ENCODE results near the gene HSD17B12. TPM values are rescaled to one million over a fixed set of nuclear protein-coding genes. Genes with fewer than 3 reads are reported as not detected.
"Not testable (repeated sequence)": the region's sequence is repeated elsewhere in the genome, so short reads cannot be mapped to it uniquely, and the experiment has no call there.

Gene HSD17B12
- polyA plus RNA-seq, 3 donors: 13.3 to 35.5 (median 30.4) TPM

GRCh38 chr11:43765194-43765593 is 84.7 kb downstream of the HSD17B12 start:
- H3K79me2 ChIP-seq (ENCODE audit: insufficient read depth, low read length): no peaks in the 10 kb centered on the region
- intact Hi-C loops (cut with micrococcal nuclease): no loop called here

DNA sequence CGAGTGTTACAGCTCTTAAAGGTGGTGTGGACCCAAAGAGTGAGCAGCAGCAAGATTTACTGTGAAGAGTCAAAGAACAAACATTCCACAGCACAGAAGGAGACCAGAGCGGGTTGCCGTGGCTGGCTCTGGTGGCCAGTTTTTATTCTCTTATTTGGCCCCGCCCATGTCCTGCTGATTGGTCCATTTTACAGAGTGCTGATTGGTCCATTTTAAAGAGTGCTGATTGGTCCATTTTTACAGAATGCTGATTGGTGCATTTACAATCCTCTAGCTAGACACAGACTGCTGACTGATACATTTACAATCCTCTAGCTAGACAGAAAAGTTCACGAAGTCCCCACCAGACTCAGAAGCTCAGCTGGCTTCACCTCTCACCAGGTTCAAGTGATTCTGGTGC is 88.1 kb downstream of the HSD17B12 start:
- H2AFZ ChIP-seq (ENCODE audit: insufficient read depth, low read depth, low read length, poor library complexity, severe bottlenecking); H3K27me3 Mint-ChIP-seq (ENCODE audit: low read depth in 3 of 3); DNase-seq; H4K20me1 ChIP-seq (ENCODE audit: insufficient read depth, low read length); H3K79me2 ChIP-seq (ENCODE audit: insufficient read depth, low read length); H3K27me3 ChIP-seq (ENCODE audit: control insufficient read depth in 2 of 2, insufficient read depth in 2 of 2, low read length in 2 of 2); H3K9ac ChIP-seq (ENCODE audit: insufficient read depth, low read length, poor library complexity, severe bottlenecking); intact Hi-C loops (cut with micrococcal nuclease); H3K4me1 ChIP-seq (ENCODE audit: control insufficient read depth in 1 of 2, insufficient read depth in 2 of 2, low read length in 2 of 2); H3K4me3 ChIP-seq (replicated peaks in 1 of 3; ENCODE audit: low read depth in 2 of 3, low read length in 3 of 3); H3K4me1 Mint-ChIP-seq; H3K27ac ChIP-seq (ENCODE audit: low read depth in 1 of 2, low read length in 2 of 2); H3K4me3 Mint-ChIP-seq; H3K4me2 ChIP-seq (replicated peaks; ENCODE audit: extremely low read depth, low read length, poor library complexity, severe bottlenecking): not testable (repeated sequence)
- Histone ChIP-seq H3K9me3 (replicated peaks in 1 of 2; ENCODE audit: control insufficient read depth in 1 of 2, insufficient read depth in 1 of 2, low read length in 2 of 2) (peaks cover 12 to 22% of the 10 kb centered on the region in 2 donors), H3K36me3 (replicated peaks in 1 of 2; ENCODE audit: control insufficient read depth in 1 of 2, insufficient read depth in 2 of 2, low read length in 2 of 2) (peaks cover 0 to 13% of the 10 kb centered on the region in 2 donors)
- no CpG with 5 or more reads among the region's 5 CpGs for WGBS (ENCODE audit: insufficient coverage)
- peaks cover 17 to 25% of the 10 kb centered on the region in 2 donors for H3K36me3 Mint-ChIP-seq
- H3K9me3 Mint-ChIP-seq: peaks cover 12 to 28% (median 16%) of the 10 kb centered on the region in 7 donors
- peak overlapping the region in 1 of 7 donors; percentile 63 for H3K27ac Mint-ChIP-seq

More at GRCh38 chr11:43765194-43765593, 84.7 kb downstream of the HSD17B12 start:
- no peak for DNase-seq
- no peaks in the 10 kb centered on the region for H3K27me3 Mint-ChIP-seq (ENCODE audit: low read depth in 3 of 3)
- TF ChIP-seq, protein P1, sequence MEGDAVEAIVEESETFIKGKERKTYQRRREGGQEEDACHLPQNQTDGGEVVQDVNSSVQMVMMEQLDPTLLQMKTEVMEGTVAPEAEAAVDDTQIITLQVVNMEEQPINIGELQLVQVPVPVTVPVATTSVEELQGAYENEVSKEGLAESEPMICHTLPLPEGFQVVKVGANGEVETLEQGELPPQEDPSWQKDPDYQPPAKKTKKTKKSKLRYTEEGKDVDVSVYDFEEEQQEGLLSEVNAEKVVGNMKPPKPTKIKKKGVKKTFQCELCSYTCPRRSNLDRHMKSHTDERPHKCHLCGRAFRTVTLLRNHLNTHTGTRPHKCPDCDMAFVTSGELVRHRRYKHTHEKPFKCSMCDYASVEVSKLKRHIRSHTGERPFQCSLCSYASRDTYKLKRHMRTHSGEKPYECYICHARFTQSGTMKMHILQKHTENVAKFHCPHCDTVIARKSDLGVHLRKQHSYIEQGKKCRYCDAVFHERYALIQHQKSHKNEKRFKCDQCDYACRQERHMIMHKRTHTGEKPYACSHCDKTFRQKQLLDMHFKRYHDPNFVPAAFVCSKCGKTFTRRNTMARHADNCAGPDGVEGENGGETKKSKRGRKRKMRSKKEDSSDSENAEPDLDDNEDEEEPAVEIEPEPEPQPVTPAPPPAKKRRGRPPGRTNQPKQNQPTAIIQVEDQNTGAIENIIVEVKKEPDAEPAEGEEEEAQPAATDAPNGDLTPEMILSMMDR (IDR thresholded peaks at IDR 0.05): no peak
- peaks cover 12 to 24% (median 16%) of the 10 kb centered on the region in 7 donors for H3K9me3 Mint-ChIP-seq
- Histone ChIP-seq H3K36me3 (replicated peaks in 1 of 2; ENCODE audit: control insufficient read depth in 1 of 2, insufficient read depth in 2 of 2, low read length in 2 of 2) (peaks cover 0 to 19% of the 10 kb centered on the region in 2 donors), H3K27me3 (ENCODE audit: control insufficient read depth in 2 of 2, insufficient read depth in 2 of 2, low read length in 2 of 2) (no peaks in the 10 kb centered on the region), H3K4me1 (ENCODE audit: control insufficient read depth in 1 of 2, insufficient read depth in 2 of 2, low read length in 2 of 2) (no peaks in the 10 kb centered on the region), H3K27ac (ENCODE audit: low read depth in 1 of 2, low read length in 2 of 2) (no peak overlapping the region), H3K4me2 (replicated peaks; ENCODE audit: extremely low read depth, low read length, poor library complexity, severe bottlenecking) (no peak overlapping the region), H4K20me1 (ENCODE audit: insufficient read depth, low read length) (no peaks in the 10 kb centered on the region), H3K4me3 (replicated peaks in 1 of 3; ENCODE audit: low read depth in 2 of 3, low read length in 3 of 3) (no peak overlapping the region), H3K9me3 (replicated peaks in 1 of 2; ENCODE audit: control insufficient read depth in 1 of 2, insufficient read depth in 1 of 2, low read length in 2 of 2) (peaks cover 12 to 22% of the 10 kb centered on the region in 2 donors), H2AFZ (ENCODE audit: insufficient read depth, low read depth, low read length, poor library complexity, severe bottlenecking) (no peak overlapping the region), H3K9ac (ENCODE audit: insufficient read depth, low read length, poor library complexity, severe bottlenecking) (no peak overlapping the region)
- no peak overlapping the region for H3K27ac Mint-ChIP-seq
- peaks cover 12 to 20% of the 10 kb centered on the region in 2 donors for H3K36me3 Mint-ChIP-seq
- no peaks in the 10 kb centered on the region for H3K4me1 Mint-ChIP-seq
- WGBS (ENCODE audit: insufficient coverage): no CpG with 5 or more reads among the region's 1 CpG
- no peak overlapping the region for H3K4me3 Mint-ChIP-seq
